Fibroblast of lung (primary cell): ENCODE results near the gene DIPK1B. TPM values are rescaled to one million over a fixed set of nuclear protein-coding genes. Genes with fewer than 3 reads are reported as not detected.
"Not testable (repeated sequence)": the region's sequence is repeated elsewhere in the genome, so short reads cannot be mapped to it uniquely, and the experiment has no call there.

Experiments used
- DNase-seq, 2 donors: peaks; one replicate each; pipeline versions ENCODE4 v3.0.0 to v3.0.0-alpha.2; 2010; ENCODE audit warnings: low read depth in 2 of 2
- H2AFZ ChIP-seq: 2 replicates; pipeline ENCODE4 v1.5.1; 2012; ENCODE audit warnings: low read length, control low read depth, inconsistent platforms
- H3K27ac ChIP-seq: 2 replicates; pipeline ENCODE4 v1.5.1; 2011; ENCODE audit warnings: low read length, control low read depth; ENCODE audit not compliant: insufficient read depth
- H3K27me3 ChIP-seq: 2 replicates; pipeline ENCODE4 v1.5.1; 2011; ENCODE audit warnings: mild to moderate bottlenecking, low read length; ENCODE audit not compliant: control insufficient read depth, insufficient read depth
- H3K36me3 ChIP-seq: 2 replicates; pipeline ENCODE4 v1.5.1; 2011; ENCODE audit warnings: low read length; ENCODE audit not compliant: control insufficient read depth, insufficient read depth
- H3K4me1 ChIP-seq: 2 replicates; pipeline ENCODE4 v1.5.1; 2011; ENCODE audit warnings: low read length; ENCODE audit not compliant: control insufficient read depth, insufficient read depth; ENCODE audit errors: extremely low read depth
- H3K4me2 ChIP-seq: 2 replicates; pipeline ENCODE4 v1.5.1; 2011; ENCODE audit warnings: low read length, control low read depth; ENCODE audit not compliant: insufficient read depth; ENCODE audit errors: extremely low read depth
- H3K4me3 ChIP-seq, 4 experiments: fragments of 200-600 bp in 1 of 4; sonication (generic) in 1 of 4; replicated peaks in 1 of 4; 2 replicates each; pipeline ENCODE4 v1.5.1; 2011 to 2016; ENCODE audit warnings: low read length in 4 of 4, low read depth in 3 of 4, mild to moderate bottlenecking in 3 of 4, control low read depth in 2 of 4, inconsistent platforms in 1 of 4, mixed read lengths in 1 of 4; ENCODE audit not compliant: insufficient read depth in 1 of 4; ENCODE audit errors: control extremely low read depth in 1 of 4
- H3K79me2 ChIP-seq: 2 replicates; pipeline ENCODE4 v1.5.1; 2012; ENCODE audit warnings: mild to moderate bottlenecking, low read length, inconsistent platforms; ENCODE audit not compliant: control insufficient read depth, insufficient read depth
- H3K9ac ChIP-seq: 2 replicates; pipeline ENCODE4 v1.5.1; 2011; ENCODE audit warnings: mild to moderate bottlenecking, low read length, control low read depth; ENCODE audit not compliant: insufficient read depth
- H3K9me3 ChIP-seq: 2 replicates; pipeline ENCODE4 v1.5.1; 2012; ENCODE audit warnings: low read depth, low read length; ENCODE audit not compliant: control insufficient read depth, insufficient read depth
- H4K20me1 ChIP-seq: 2 replicates; pipeline ENCODE4 v1.5.1; 2011; ENCODE audit warnings: low read length; ENCODE audit not compliant: control insufficient read depth, insufficient read depth; ENCODE audit errors: extremely low read depth
- CTCF ChIP-seq, 2 donors: IDR thresholded peaks in 1 of 2; conservative IDR thresholded peaks in 1 of 2; 1 replicate in 1 of 2; 2 replicates in 1 of 2; pipeline ENCODE4 v1.5.1; 2011 to 2012; ENCODE audit warnings: low read length in 2 of 2, control low read depth in 1 of 2, inconsistent platforms in 1 of 2, low read depth in 1 of 2, mild to moderate bottlenecking in 1 of 2
- EZH2 ChIP-seq: IDR thresholded peaks from 2 replicates; pipeline ENCODE4 v1.5.1; 2012; ENCODE audit warnings: low read length, control low read depth, mild to moderate bottlenecking; ENCODE audit errors: missing control alignments
- polyA plus RNA-seq, 2 donors: library from polyadenylated mRNA; depleted of rRNA in 1 of 2; stranded (reverse) in 1 of 2; unstranded in 1 of 2; fragments of >200 nt; gene quantifications; 2 replicates each; pipeline ENCODE4 v1.2.1, GENCODE V29; 2011 to 2012; ENCODE audit warnings: missing spikeins in 1 of 2
- total RNA-seq: library from RNA; depleted of rRNA; stranded (reverse); fragments of >200 nt; gene quantifications from 2 replicates; pipeline ENCODE4 v1.2.1, GENCODE V29; 2014

Gene DIPK1B
- total and polyA plus RNA-seq, 2 donors (not counting 1 experiment from before 2014, with no cell fraction given): 0.16 to 0.33 TPM

DNA sequence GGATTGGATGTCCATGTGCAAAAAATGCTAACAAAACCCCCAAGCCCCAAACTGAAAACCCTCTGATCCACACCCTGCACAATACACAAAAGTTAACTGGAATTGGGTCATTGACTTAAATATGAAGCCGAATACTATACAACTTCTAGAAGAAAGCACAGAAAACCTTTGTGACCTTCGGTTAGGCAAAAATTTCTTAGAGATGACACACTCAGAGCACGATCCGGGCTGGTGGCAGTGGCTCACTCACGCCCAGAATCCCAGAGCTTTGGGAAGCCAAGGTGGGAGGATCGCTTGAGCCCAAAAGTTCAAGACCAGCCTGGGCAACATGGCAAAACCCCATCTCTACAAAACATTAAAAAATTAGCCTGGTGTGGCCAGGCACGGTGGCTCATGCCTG, 1.8 kb upstream of the DIPK1B start:
- Histone ChIP-seq H3K79me2 (no peaks in the 10 kb centered on the region), H3K36me3 (no peaks in the 10 kb centered on the region), H3K9me3 (no peaks in the 10 kb centered on the region), H3K4me1 (no peaks in the 10 kb centered on the region), H2AFZ (no peak overlapping the region), H4K20me1 (no peaks in the 10 kb centered on the region), H3K27me3 (peaks cover 4% of the 10 kb centered on the region), H3K9ac (no peak overlapping the region), H3K4me3 (no peak overlapping the region), H3K4me2 (no peak overlapping the region), H3K27ac (no peak overlapping the region)
- DNase-seq: no peak
- TF ChIP-seq EZH2 (no peak), CTCF (conservative IDR thresholded peaks at IDR 0.05 in 1 of 2, IDR thresholded peaks at IDR 0.05 in 1 of 2; ENCODE audit: low read depth in 1 of 2, low read length in 2 of 2) (no peak)

- H3K4me3 ChIP-seq, H3K9ac ChIP-seq, H3K79me2 ChIP-seq, H3K9me3 ChIP-seq, H3K36me3 ChIP-seq, H4K20me1 ChIP-seq, H3K27me3 ChIP-seq, H3K27ac ChIP-seq, H2AFZ ChIP-seq, H3K4me1 ChIP-seq, H3K4me2 ChIP-seq: not testable (repeated sequence)
- peak; percentile 56 to 59 for DNase-seq
Observed at GRCh38 chr9:136711219-136711648, 1.1 kb upstream of the DIPK1B start.

DNA sequence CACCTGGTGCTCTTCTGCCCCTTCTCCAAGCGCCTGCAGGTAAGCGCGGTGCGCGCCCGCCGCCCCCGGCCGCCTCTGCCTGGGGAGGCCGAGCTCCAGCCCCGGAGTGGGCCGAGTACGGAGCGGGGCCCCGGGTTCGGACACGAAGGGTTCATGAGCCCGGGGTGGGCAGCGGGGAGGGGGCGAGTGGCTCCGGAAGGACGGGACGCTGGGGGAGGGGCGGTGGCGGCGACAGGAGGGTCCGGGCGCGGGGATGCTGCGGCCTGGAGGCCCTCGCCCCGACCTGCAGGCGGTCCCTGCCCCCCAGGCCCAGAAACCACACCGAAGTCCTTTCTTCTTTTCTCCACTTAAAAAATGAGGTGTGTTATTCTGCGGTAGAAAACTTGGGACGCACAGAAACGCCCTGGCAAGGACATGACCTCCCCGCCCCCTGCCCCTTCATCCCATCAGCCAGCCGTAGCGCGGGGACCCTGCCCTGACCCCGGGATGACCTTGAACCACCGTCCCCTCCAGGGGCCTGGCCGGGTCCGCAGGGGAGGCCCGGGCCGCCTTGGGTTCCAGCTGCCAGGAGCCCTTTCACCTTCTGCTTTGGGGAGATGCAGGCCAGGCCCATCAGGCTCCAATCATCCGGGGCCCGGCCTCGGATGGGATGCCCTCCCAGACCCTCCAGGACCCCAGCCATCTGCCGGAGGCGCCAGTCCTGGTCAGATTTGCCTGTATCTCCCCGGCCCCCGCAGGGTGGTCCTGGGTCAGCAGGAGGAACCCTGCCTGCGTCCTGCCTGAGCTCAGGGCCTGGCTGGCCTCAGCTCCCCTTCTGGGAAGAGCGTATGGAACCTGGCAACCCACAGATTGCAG, 545 bp downstream of the DIPK1B start:
- Histone ChIP-seq H2AFZ (no peak overlapping the region), H3K4me3 (peak overlapping the region in 2 of 4 experiments; percentile 8 to 25), H3K9ac (no peak overlapping the region)

More for the DNA sequence above, 545 bp downstream of the DIPK1B start:
- H3K4me2 ChIP-seq: no peak overlapping the region
- H3K79me2 ChIP-seq: no peaks in the 10 kb centered on the region
- H3K36me3 ChIP-seq: no peaks in the 10 kb centered on the region
- H3K4me1 ChIP-seq: no peaks in the 10 kb centered on the region
- peaks cover 4% of the 10 kb centered on the region for H3K27me3 ChIP-seq
- no peaks in the 10 kb centered on the region for H4K20me1 ChIP-seq
- DNase-seq: no peak
- TF ChIP-seq CTCF (conservative IDR thresholded peaks at IDR 0.05 in 1 of 2, IDR thresholded peaks at IDR 0.05 in 1 of 2; ENCODE audit: low read depth in 1 of 2, low read length in 2 of 2) (no peak), EZH2 (peak; percentile 46)
- H3K27ac ChIP-seq: no peak overlapping the region
- H3K9me3 ChIP-seq: no peaks in the 10 kb centered on the region
